GM18858 (cell line): Measurements from ENCODE around the gene GABPB2.
"Not testable (repeated sequence)": the region's sequence is repeated elsewhere in the genome, so short reads cannot be mapped to it uniquely, and the experiment has no call there.

Experiments used
- ATAC-seq: cut with Tn5 transposase; IDR thresholded peaks from one replicate; pipeline ENCODE4 v1.9.1; 2021; ENCODE audit not compliant: unreplicated experiment

Gene GABPB2

GRCh38 chr1:151059109-151060006, 11.2 kb upstream of the GABPB2 start, which contains the start of gene CDC42SE1:
TSS of gene CDC42SE1 (minus strand) at chr1:151059622. CDS start at chr1:151055730, 3,892 bp downstream.
- ATAC-seq: peak; percentile 68

- ATAC-seq: no peak
Measured at GRCh38 chr1:151060007-151060656, 10.4 kb upstream of the GABPB2 start, which contains the start of gene MLLT11. TSS of gene MLLT11 (plus strand) at chr1:151060397. CDS start at chr1:151067225, 6,828 bp downstream.

- no peak for ATAC-seq
Measured at GRCh38 chr1:151060657-151061421, 9.7 kb upstream of the GABPB2 start.

- ATAC-seq: no peak
Measured at GRCh38 chr1:151061704-151062103, 8.9 kb upstream of the GABPB2 start.

GRCh38 chr1:151062741-151063371, 7.7 kb upstream of the GABPB2 start:
- ATAC-seq: no peak

GRCh38 chr1:151065089-151065645, 5.4 kb upstream of the GABPB2 start:
- ATAC-seq: no peak

GRCh38 chr1:151067185-151067584, 3.4 kb upstream of the GABPB2 start:
- no peak for ATAC-seq

GRCh38 chr1:151069103-151069486, 1.5 kb upstream of the GABPB2 start:
- no peak for ATAC-seq

- ATAC-seq: no peak
Measured at GRCh38 chr1:151072224-151072623, 1.7 kb downstream of the GABPB2 start.

GRCh38 chr1:151085953-151086559, 15.5 kb downstream of the GABPB2 start:
- ATAC-seq: no peak

- ATAC-seq: not testable (repeated sequence)
Measured at GRCh38 chr1:151097426-151097825, 26.9 kb downstream of the GABPB2 start.

GRCh38 chr1:151098126-151098525, 27.6 kb downstream of the GABPB2 start:
- no peak for ATAC-seq

GRCh38 chr1:151104630-151105029, 34.1 kb downstream of the GABPB2 start:
- no peak for ATAC-seq

GRCh38 chr1:151106894-151107293, 36.3 kb downstream of the GABPB2 start:
- ATAC-seq: no peak

- ATAC-seq: no peak
Measured at GRCh38 chr1:151108331-151108730, 37.8 kb downstream of the GABPB2 start.

- no peak for ATAC-seq
Measured at GRCh38 chr1:151113877-151114276, 43.3 kb downstream of the GABPB2 start.

- no peak for ATAC-seq
Measured at GRCh38 chr1:151124763-151125403, 54.3 kb downstream of the GABPB2 start.

GRCh38 chr1:151128800-151129199, 58.2 kb downstream of the GABPB2 start:
- no peak for ATAC-seq

- no peak for ATAC-seq
Measured at GRCh38 chr1:151130987-151131586, 60.5 kb downstream of the GABPB2 start.
